IPS-18c (cell line): ENCODE measurements around the gene TJAP1.

ENCODE experiments used
- H3K4me3 ChIP-seq: 2 replicates; pipeline ENCODE4 v1.7.0; 2013; ENCODE audit warnings: low read depth, mild to moderate bottlenecking, low read length, moderate library complexity; ENCODE audit not compliant: insufficient read depth
- H3K9me3 ChIP-seq: one replicate; pipeline ENCODE4 v1.6.1; 2013; ENCODE audit warnings: mild to moderate bottlenecking, low read length, moderate library complexity; ENCODE audit not compliant: control insufficient read depth, insufficient read depth

Gene TJAP1

DNA sequence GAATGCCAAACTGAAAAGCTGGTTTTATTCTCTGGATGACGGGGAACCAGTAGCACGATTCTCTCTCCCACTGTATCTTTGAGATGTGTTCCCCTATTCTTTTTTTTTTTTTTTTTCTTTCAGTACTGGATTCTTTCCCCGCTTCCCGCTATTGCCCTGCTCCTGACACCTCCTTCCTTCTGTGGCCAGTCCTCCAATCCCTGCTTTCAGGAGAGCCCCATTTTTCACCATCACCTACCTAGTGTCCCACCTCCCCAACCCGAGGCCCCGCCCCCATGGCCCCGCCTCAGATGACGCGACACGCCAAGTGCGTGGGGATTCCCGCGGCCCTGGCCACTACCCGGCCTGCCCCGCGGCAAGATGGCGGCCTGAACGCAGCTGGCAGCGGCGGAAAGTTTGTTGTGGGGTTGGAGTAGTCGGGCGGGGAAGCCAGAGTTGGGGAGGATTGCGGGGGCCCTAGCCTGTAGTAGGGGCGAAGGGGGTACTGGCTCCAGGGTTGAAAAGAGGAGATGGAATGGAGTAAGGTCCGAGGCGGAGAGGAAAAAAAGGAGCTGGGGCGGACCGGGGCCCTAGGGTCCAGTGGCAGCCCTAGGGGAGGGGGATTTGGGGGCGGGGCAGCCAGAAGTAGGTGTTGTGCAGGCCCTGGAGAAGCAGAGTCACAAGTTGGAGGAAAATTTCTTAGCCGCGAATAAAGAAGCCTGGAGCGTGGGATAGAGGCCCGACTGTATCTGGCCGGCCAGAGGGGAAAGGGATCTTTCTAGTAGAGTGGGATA lies at the start of gene TJAP1:
TJAP1 (plus strand) TSS at position 336 of the 773 bp plus-strand sequence. CDS start 21,432 bp downstream, outside the sequence.
- Histone ChIP-seq H3K4me3 (peak within 1 kb of the TSS; percentile 71), H3K9me3 (no peaks in the 10 kb centered on the region)

GRCh38 chr6:43428112-43428570 lies 49.2 kb upstream of the TJAP1 start:
- peak overlapping the region; percentile 84 for H3K4me3 ChIP-seq
- no peaks in the 10 kb centered on the region for H3K9me3 ChIP-seq

GRCh38 chr6:43428874-43429273 lies 48.5 kb upstream of the TJAP1 start:
- Histone ChIP-seq H3K9me3 (no peaks in the 10 kb centered on the region), H3K4me3 (0 out of 2 replicates have a peak overlapping the region, but pooled peaks have one; percentile 84)

- Histone ChIP-seq H3K4me3 (no peak overlapping the region), H3K9me3 (no peaks in the 10 kb centered on the region)
Measured at GRCh38 chr6:43432009-43432945, 45.1 kb upstream of the TJAP1 start.

DNA sequence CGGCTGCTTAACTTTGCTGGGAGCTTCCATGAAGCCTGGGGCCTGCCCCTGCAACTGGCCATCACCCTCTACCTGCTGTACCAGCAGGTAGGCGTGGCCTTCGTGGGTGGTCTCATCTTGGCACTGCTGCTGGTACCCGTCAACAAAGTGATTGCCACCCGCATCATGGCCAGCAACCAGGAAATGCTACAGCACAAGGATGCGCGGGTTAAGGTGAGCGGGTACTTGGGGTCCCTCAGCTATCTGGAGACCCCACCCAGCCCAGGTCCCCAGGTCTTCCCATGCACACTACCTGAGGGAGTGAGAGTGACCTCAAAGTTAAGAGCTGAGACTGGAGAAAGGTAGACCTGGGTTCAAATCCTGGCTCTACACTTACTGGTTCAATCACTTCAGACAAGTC lies 44.2 kb upstream of the TJAP1 start:
- Histone ChIP-seq H3K4me3 (no peak overlapping the region), H3K9me3 (no peaks in the 10 kb centered on the region)

DNA sequence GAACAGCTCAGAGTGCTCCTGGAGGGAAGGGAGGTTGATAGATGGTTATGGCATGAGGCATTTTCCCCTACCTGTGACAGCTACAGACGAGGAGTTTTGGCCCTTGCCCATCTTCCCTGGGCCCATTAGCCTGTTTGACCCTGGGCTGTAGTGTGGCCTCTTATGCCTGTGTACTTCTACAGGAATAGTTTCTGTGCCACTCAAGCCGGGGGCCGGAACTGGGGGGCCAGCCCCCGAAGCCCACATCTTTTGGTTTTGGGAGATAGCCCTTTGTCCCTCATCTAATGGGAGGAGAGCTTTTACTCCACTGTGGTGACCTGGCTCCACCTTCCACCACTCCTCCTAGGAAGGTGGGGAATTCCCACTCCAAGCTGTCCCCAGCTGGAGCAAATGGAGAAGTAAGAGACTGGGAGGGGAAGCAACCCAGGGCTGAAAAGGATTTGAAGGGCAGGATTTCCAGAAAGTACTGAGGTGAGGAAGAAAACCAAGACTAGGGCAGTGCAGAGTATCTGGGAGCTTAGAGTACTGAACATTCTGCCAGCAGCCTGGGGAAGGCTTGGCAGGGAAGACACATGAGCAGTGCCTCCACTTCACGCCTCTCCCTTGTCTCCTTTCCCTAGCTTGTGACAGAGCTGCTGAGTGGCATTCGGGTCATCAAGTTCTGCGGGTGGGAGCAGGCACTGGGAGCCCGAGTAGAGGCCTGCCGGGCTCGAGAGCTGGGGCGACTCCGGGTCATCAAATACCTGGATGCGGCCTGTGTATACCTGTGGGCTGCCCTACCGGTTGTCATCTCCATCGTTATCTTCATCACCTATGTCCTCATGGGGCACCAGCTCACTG lies 43.1 kb upstream of the TJAP1 start:
- H3K4me3 ChIP-seq = no peak overlapping the region
- no peaks in the 10 kb centered on the region for H3K9me3 ChIP-seq

DNA sequence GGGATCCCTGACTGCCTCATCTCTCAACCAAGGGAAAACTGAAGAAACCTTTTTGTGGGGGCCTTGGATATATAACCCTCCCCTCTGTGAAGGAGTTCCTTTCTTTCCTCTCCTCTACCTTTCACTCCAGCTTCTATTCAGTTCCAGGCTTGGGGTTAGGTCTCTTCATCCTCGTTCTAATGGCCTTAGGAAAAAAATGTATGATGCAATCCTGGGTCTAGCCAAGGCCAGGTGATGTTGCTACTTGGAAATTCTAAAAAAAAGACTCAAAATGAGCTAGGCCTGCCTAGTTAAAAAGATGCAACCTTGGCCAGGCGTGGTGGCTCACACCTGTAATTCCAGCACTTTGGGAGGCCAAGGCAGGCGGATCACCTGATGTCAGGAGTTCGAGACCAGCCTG lies 42.4 kb upstream of the TJAP1 start:
- Histone ChIP-seq H3K4me3 (no peak overlapping the region), H3K9me3 (no peaks in the 10 kb centered on the region)

DNA sequence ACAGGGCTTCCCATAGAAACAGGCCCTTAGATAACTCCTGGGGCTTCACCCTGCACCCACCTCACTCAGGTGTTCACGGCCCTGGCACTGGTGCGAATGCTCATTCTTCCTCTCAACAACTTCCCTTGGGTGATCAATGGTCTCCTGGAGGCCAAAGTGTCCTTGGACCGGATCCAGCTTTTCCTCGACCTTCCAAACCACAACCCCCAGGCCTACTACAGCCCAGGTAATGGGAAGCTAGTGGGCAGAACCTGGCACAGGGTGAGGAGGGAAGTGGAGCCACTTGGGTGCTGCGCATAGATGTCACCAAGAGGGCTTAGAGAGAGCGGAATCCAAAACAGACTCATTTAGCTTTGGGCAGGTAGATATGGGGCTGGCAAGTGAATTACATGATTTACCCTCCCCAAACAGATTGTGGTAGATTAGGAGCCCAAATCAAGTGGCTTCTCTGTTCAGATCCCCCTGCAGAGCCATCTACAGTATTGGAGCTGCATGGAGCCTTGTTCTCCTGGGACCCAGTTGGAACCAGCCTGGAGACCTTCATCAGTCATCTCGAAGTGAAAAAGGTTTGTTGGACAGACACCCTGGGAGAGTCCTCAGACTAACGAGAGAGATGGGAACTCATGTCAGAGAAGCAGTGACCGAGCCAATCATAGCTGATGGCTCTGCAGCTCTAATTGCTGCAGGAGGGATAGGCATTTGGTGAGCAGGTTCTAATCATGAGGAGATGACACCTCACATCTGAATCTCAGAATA lies 41.5 kb upstream of the TJAP1 start:
- H3K9me3 ChIP-seq = no peaks in the 10 kb centered on the region
- no peak overlapping the region for H3K4me3 ChIP-seq

DNA sequence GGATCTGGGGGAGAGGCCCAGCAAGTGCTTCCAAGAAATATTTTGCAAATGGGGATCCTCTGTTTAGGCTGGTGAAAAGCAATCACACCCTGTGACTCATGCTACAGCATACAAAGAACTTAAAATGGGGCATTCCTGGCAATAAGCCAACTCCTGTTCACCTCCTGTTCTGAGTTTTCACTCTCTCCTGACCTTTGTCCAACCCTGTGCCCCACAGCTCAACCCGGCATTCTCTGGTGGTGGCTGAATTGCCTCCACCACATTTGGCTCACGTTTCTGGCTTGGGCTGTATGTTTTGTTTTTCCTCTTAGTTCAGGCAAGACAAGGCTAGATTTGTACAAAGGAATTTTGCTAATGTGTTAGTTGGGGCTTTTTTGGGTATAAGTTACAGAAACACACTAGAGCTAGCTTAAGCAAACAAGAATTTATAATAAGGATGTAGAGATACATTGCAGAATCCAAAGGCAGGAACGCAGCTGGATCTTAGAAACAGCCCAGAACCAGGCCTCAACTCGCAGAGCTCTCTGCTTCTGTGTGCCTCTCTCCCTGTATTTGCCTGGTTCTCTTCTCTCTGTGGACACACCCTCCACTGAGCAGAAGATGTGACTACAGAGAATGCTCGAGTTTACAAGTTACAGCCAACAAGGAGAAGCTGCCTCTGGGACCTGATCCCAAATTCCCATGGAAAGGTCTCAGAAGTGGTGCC lies 40.6 kb upstream of the TJAP1 start:
- Histone ChIP-seq H3K9me3 (no peaks in the 10 kb centered on the region), H3K4me3 (no peak overlapping the region)

- no peaks in the 10 kb centered on the region for H3K9me3 ChIP-seq
- no peak overlapping the region for H3K4me3 ChIP-seq
Measured at GRCh38 chr6:43437700-43438099, 39.7 kb upstream of the TJAP1 start.

- no peak overlapping the region for H3K4me3 ChIP-seq
- H3K9me3 ChIP-seq = no peaks in the 10 kb centered on the region
Measured at GRCh38 chr6:43442935-43443334, 34.4 kb upstream of the TJAP1 start.

DNA sequence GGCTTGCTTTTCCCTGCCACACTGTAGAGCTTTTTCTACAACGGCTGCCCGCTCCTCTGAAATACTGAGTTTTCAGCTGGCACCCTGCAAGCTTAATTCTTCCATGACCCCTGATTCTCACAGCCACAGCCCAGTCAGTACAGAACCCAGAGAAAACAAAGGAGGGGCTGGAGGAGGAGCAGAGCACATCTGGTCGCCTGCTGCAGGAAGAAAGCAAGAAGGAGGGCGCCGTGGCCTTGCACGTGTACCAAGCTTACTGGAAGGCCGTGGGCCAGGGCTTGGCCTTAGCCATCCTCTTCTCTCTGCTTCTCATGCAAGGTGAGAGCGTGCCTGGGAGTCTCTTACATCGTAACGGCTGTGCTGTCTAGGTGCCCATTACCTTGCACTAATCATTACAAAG lies 33.3 kb upstream of the TJAP1 start:
- H3K9me3 ChIP-seq = no peaks in the 10 kb centered on the region
- H3K4me3 ChIP-seq = no peak overlapping the region

DNA sequence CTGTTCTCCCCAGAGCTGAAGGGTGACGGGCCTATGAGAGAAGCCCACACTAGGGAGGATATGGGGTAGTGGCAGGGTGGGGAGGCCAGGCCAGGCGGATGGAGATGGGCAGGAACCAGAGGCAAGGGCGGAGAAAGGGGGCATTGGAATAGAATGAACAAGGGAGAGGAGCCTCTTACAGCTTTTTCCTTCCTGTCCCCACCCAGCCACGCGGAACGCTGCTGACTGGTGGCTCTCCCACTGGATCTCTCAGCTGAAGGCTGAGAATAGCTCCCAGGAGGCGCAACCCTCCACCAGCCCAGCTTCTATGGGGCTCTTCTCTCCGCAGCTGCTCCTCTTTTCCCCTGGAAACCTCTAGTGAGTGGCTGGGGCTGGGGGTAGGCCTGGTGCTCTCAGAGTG lies 32.8 kb upstream of the TJAP1 start:
- Histone ChIP-seq H3K9me3 (no peaks in the 10 kb centered on the region), H3K4me3 (no peak overlapping the region)

DNA sequence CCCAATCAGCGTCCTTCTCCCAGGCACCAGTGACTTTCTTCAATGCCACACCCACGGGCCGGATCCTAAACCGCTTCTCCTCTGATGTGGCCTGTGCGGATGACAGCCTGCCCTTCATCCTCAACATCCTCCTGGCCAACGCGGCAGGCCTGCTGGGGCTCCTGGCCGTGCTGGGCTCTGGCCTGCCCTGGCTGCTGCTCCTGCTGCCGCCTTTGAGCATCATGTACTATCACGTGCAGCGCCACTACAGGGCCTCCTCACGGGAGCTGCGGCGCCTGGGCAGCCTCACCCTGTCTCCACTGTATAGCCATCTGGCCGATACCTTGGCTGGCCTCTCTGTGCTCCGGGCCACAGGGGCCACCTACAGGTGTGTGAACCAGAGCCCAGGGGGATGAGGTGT lies 31.8 kb upstream of the TJAP1 start:
- H3K4me3 ChIP-seq = no peak overlapping the region
- no peaks in the 10 kb centered on the region for H3K9me3 ChIP-seq

DNA sequence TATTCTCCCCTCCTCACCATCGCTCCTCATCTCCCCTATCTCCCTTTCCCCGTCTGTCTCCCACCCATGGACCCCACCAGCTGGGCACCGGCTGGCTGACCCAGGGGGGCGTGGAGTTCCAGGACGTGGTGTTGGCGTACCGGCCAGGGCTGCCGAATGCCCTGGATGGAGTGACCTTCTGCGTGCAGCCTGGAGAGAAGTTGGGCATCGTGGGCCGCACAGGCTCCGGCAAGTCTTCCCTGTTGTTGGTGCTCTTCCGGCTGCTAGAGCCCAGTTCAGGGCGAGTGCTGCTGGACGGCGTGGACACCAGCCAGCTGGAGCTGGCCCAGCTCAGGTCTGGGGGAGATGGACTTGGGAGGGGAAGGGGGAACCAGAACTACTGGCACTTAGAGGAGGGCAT lies 29.8 kb upstream of the TJAP1 start:
- H3K4me3 ChIP-seq = no peak overlapping the region

GRCh38 chr6:43448916-43449315 lies 28.5 kb upstream of the TJAP1 start:
- Histone ChIP-seq H3K4me3 (no peak overlapping the region), H3K9me3 (no peaks in the 10 kb centered on the region)

More for the DNA sequence above, 29.8 kb upstream of the TJAP1 start:
- H3K9me3 ChIP-seq = no peaks in the 10 kb centered on the region
